Ovary (tissue), 3 donors: ENCODE results near the gene ERBIN.

Experiments
- EP300 ChIP-seq: sonication (generic); formaldehyde crosslinking; IDR thresholded peaks from one replicate; pipeline ENCODE4 v1.6.1; 2017; ENCODE audit warnings: antibody characterized with exemption
- POLR2A ChIP-seq: fragments of 450-650 bp; IDR thresholded peaks from one replicate; pipeline ENCODE4 v1.6.1; 2017; ENCODE audit warnings: antibody characterized with exemption, mild to moderate bottlenecking, moderate library complexity
- TF ChIP-seq, protein P1 (sequence below), 3 donors: fragments of 450-650 bp in 2 of 3; fragments of 200-600 bp in 1 of 3; IDR thresholded peaks; one replicate each; pipeline versions ENCODE4 v1.5.1 to v1.8.0; 2016 to 2022; ENCODE audit warnings: antibody characterized with exemption in 3 of 3, mild to moderate bottlenecking in 1 of 3
- donor health status: DM: no; HTN: no; CAD: no.

DNA sequence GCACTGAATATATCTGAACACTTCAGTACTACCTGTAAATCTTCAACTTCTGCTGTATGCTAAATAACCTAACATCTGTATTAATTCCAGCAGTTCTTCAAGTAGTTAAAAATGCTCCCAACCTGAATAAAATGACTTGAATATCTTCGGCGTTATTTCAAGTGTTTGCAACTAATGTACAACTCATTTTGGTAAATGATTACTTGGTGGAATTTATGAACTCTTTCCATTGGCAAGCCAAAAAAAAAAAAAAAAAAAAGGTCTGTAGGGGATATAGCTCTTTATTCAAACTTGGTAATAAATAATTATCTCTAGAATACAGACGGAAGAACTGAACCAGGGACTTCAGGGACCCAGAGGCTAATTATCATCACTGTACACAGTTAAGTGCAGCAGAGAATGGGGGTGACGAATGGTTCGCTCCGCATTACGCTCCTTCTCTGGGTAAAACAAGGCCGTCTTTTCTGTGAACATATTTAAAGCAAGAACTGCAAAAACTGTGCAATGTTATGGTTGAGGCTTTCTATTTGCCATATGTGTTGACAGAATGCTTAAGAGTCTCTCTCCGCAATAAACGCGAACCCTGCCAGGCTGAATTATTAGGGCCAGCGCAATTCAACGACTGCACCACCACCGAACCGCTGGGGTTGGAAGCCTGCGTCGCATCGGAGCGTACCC is 1.9 kb upstream of the ERBIN start:
- TF ChIP-seq, protein P1, sequence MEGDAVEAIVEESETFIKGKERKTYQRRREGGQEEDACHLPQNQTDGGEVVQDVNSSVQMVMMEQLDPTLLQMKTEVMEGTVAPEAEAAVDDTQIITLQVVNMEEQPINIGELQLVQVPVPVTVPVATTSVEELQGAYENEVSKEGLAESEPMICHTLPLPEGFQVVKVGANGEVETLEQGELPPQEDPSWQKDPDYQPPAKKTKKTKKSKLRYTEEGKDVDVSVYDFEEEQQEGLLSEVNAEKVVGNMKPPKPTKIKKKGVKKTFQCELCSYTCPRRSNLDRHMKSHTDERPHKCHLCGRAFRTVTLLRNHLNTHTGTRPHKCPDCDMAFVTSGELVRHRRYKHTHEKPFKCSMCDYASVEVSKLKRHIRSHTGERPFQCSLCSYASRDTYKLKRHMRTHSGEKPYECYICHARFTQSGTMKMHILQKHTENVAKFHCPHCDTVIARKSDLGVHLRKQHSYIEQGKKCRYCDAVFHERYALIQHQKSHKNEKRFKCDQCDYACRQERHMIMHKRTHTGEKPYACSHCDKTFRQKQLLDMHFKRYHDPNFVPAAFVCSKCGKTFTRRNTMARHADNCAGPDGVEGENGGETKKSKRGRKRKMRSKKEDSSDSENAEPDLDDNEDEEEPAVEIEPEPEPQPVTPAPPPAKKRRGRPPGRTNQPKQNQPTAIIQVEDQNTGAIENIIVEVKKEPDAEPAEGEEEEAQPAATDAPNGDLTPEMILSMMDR (IDR thresholded peaks at IDR 0.05): no peak
- TF ChIP-seq EP300: no peak
- no peak for TF ChIP-seq POLR2A
